Daoy (cell line): ENCODE measurements around the gene UBAP1L. TPM values are rescaled to one million over a fixed set of nuclear protein-coding genes. Genes with fewer than 3 reads are reported as not detected.

Experiments used
- DNase-seq: peaks from one replicate; pipeline ENCODE4 v3.0.0-alpha.2; 2015; ENCODE audit warnings: low read depth
- total RNA-seq: library from RNA; depleted of rRNA; stranded (reverse); fragments of >200 nt; shearing (Covaris generic); gene quantifications from 2 replicates; pipeline ENCODE4 v1.2.3, GENCODE V29; 2014; rRNA removed

The UBAP1L gene
- total RNA-seq, 1 experiment from 2014 or later, result 0.06 TPM

GRCh38 chr15:65044724-65045481 is 70.1 kb downstream of the UBAP1L start, which contains the start of gene SLC51B:
Gene SLC51B (plus strand): TSS chr15:65045387. CDS start chr15:65050005, 4,618 bp downstream.
- no peak for DNase-seq

- DNase-seq, result peak; percentile 62
Measured at GRCh38 chr15:65044218-65044617, 70.8 kb downstream of the UBAP1L start.

- DNase-seq, result no peak
Measured at GRCh38 chr15:65042776-65043327, 72.1 kb downstream of the UBAP1L start.

Other genes starting within 250 kb of the UBAP1L start
- gene ANKDD1A, start 203.3 kb downstream of the UBAP1L start, total RNA-seq, result 1.5 and 1.8 TPM in 2 replicates
- 43.5 and 49.9 TPM in 2 replicates for gene SPG21, start 125.3 kb downstream of the UBAP1L start, total RNA-seq
- gene MTFMT, start 85.6 kb downstream of the UBAP1L start, total RNA-seq, result 15.9 and 17.8 TPM in 2 replicates
- not detected in 2 replicates for gene SLC51B, start 69.8 kb downstream of the UBAP1L start, total RNA-seq
- gene RASL12, start 47.2 kb downstream of the UBAP1L start, total RNA-seq, result 1.5 and 1.6 TPM in 2 replicates
- gene KBTBD13, start 38.5 kb downstream of the UBAP1L start, total RNA-seq, result not detected in 2 replicates
- gene PDCD7, start 18.6 kb upstream of the UBAP1L start, total RNA-seq, result 13.3 and 17.4 TPM in 2 replicates
- 46.7 and 57.1 TPM in 2 replicates for gene CLPX, start 70.1 kb upstream of the UBAP1L start, total RNA-seq
- 0.03 TPM in 1 of 2 replicates, not detected in the other for gene CILP, start 96.3 kb upstream of the UBAP1L start, total RNA-seq
- 3.8 TPM in 2 replicates for gene PARP16, start 171.7 kb upstream of the UBAP1L start, total RNA-seq
- not detected in 2 replicates for gene RNU5A-1, start 180.9 kb upstream of the UBAP1L start, total RNA-seq
- gene RNU5B-1, start 189.5 kb upstream of the UBAP1L start, total RNA-seq, result not detected in 2 replicates